ENCODE results near the gene ADK. TPM values are rescaled to one million over a fixed set of nuclear protein-coding genes. Genes with fewer than 3 reads are reported as not detected.
"Not testable (repeated sequence)": the region's sequence is repeated elsewhere in the genome, so short reads cannot be mapped to it uniquely, and the experiment has no call there.

Gene ADK
- total RNA-seq, 1 donor from 2014 or later = 62.0 TPM

DNA sequence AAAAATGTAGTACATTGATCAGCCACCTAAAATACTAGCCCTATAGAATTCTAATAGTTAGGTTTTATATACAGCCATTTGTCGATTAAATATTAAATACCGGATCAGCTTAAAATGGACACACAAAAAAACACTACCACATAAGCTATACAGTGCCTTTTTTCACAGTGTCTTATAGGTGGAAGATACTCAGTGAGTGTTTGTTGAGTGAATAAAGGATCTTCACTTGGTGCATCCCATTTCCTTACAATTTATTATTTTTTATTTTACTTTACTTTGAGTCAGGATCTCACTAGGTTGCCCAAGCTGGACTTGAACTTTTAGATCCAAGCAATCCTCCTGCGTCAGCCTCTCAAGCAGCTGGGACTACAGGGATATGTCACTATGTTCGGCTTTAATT is 340.0 kb downstream of the ADK start:
- H3K27me3 ChIP-seq (ENCODE audit: insufficient read depth, low read length) = no peaks in the 10 kb centered on the region
- no peaks in the 10 kb centered on the region for H3K36me3 ChIP-seq (ENCODE audit: insufficient read depth, low read length)
- H3K79me2 ChIP-seq (ENCODE audit: insufficient read depth, low read length) = no peaks in the 10 kb centered on the region
- no peak overlapping the region for H2AFZ ChIP-seq (ENCODE audit: low read depth, low read length)
- no peak overlapping the region for H3K4me2 ChIP-seq (ENCODE audit: low read length)
- no peak overlapping the region for H3K4me3 ChIP-seq (ENCODE audit: insufficient read depth, low read depth, low read length)
- no peaks in the 10 kb centered on the region for H3K9me3 ChIP-seq (ENCODE audit: insufficient read depth, low read depth, low read length)
- no peak overlapping the region for H3K27ac Mint-ChIP-seq (ENCODE audit: unreplicated experiment)
- H3K36me3 Mint-ChIP-seq (ENCODE audit: low read depth, unreplicated experiment) = no peaks in the 10 kb centered on the region
- H3K9me3 Mint-ChIP-seq (ENCODE audit: unreplicated experiment) = no peaks in the 10 kb centered on the region
- no peak overlapping the region for H3K9ac ChIP-seq (ENCODE audit: low read length)
- TF ChIP-seq, protein P1, sequence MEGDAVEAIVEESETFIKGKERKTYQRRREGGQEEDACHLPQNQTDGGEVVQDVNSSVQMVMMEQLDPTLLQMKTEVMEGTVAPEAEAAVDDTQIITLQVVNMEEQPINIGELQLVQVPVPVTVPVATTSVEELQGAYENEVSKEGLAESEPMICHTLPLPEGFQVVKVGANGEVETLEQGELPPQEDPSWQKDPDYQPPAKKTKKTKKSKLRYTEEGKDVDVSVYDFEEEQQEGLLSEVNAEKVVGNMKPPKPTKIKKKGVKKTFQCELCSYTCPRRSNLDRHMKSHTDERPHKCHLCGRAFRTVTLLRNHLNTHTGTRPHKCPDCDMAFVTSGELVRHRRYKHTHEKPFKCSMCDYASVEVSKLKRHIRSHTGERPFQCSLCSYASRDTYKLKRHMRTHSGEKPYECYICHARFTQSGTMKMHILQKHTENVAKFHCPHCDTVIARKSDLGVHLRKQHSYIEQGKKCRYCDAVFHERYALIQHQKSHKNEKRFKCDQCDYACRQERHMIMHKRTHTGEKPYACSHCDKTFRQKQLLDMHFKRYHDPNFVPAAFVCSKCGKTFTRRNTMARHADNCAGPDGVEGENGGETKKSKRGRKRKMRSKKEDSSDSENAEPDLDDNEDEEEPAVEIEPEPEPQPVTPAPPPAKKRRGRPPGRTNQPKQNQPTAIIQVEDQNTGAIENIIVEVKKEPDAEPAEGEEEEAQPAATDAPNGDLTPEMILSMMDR (IDR thresholded peaks at IDR 0.05; ENCODE audit: insufficient read depth, low read depth, low read length) = no peak
- no peak for TF ChIP-seq EZH2 (IDR thresholded peaks at IDR 0.05; ENCODE audit: insufficient read depth, low read length)
- no peak overlapping the region for H3K4me3 Mint-ChIP-seq (ENCODE audit: unreplicated experiment)
- no peaks in the 10 kb centered on the region for H3K27me3 Mint-ChIP-seq (ENCODE audit: low read depth, unreplicated experiment)
- H4K20me1 ChIP-seq (ENCODE audit: insufficient read depth, low read length) = no peaks in the 10 kb centered on the region
- FAIRE-seq (no peak), DNase-seq (ENCODE audit: low read depth) (no peak)
- no peaks in the 10 kb centered on the region for H3K4me1 Mint-ChIP-seq (ENCODE audit: low read depth, unreplicated experiment)
- H3K4me1 ChIP-seq (ENCODE audit: insufficient read depth, low read length) = no peaks in the 10 kb centered on the region
- no peak overlapping the region for H3K27ac ChIP-seq (ENCODE audit: low read depth, low read length)

DNA sequence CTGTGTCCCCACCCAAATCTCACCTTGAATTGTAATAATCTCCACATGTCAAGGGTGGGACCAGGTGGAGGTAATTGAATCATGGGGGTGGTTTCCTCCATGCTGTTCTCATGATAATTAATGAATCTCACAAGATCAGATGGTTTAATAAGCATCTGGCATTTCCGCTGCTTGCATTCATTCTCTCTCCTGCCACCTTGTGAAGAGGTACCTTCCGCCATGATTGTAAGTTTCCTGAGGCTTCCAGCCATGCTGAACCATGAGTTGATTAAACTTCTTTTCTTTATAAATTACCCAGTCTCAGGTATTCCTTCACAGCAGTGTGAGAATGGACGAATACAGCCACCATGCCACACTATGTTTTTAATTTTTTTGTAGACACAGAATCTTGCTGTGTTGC is 345.3 kb downstream of the ADK start:
- not testable (repeated sequence) for H4K20me1 ChIP-seq (ENCODE audit: insufficient read depth, low read length); H3K4me1 Mint-ChIP-seq (ENCODE audit: low read depth, unreplicated experiment); H3K9me3 Mint-ChIP-seq (ENCODE audit: unreplicated experiment); H3K27me3 Mint-ChIP-seq (ENCODE audit: low read depth, unreplicated experiment); H3K4me3 Mint-ChIP-seq (ENCODE audit: unreplicated experiment); H3K27me3 ChIP-seq (ENCODE audit: insufficient read depth, low read length); H3K36me3 Mint-ChIP-seq (ENCODE audit: low read depth, unreplicated experiment); H3K4me1 ChIP-seq (ENCODE audit: insufficient read depth, low read length); H3K27ac Mint-ChIP-seq (ENCODE audit: unreplicated experiment); H3K9ac ChIP-seq (ENCODE audit: low read length); H3K36me3 ChIP-seq (ENCODE audit: insufficient read depth, low read length); H3K27ac ChIP-seq (ENCODE audit: low read depth, low read length); FAIRE-seq; H3K4me3 ChIP-seq (ENCODE audit: insufficient read depth, low read depth, low read length); H3K79me2 ChIP-seq (ENCODE audit: insufficient read depth, low read length); H3K9me3 ChIP-seq (ENCODE audit: insufficient read depth, low read depth, low read length); DNase-seq (ENCODE audit: low read depth); H2AFZ ChIP-seq (ENCODE audit: low read depth, low read length); H3K4me2 ChIP-seq (ENCODE audit: low read length)

DNA sequence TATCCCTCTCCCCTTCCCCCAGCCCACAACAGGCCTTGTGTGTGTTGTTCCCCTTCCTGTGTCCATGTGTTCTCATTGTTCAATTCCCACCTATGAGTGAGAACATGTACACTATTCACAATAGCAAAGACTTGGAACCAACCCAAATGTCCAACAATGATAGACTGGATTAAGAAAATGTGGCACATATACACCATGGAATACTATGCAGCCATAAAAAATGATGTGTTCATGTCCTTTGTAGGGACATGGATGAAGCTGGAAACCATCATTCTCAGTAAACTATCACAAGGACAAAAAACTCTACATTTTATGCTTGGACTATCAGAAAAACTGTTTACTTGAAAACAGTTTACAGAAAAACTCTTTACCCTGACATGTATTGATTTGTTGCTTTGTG is 347.6 kb downstream of the ADK start:
- not testable (repeated sequence) for H3K79me2 ChIP-seq (ENCODE audit: insufficient read depth, low read length); H3K27me3 ChIP-seq (ENCODE audit: insufficient read depth, low read length); H4K20me1 ChIP-seq (ENCODE audit: insufficient read depth, low read length); H3K4me3 ChIP-seq (ENCODE audit: insufficient read depth, low read depth, low read length); H3K9me3 ChIP-seq (ENCODE audit: insufficient read depth, low read depth, low read length); H3K36me3 Mint-ChIP-seq (ENCODE audit: low read depth, unreplicated experiment); H3K4me3 Mint-ChIP-seq (ENCODE audit: unreplicated experiment); H3K27ac Mint-ChIP-seq (ENCODE audit: unreplicated experiment); DNase-seq (ENCODE audit: low read depth); H3K36me3 ChIP-seq (ENCODE audit: insufficient read depth, low read length); H2AFZ ChIP-seq (ENCODE audit: low read depth, low read length); H3K27ac ChIP-seq (ENCODE audit: low read depth, low read length); H3K4me2 ChIP-seq (ENCODE audit: low read length); H3K27me3 Mint-ChIP-seq (ENCODE audit: low read depth, unreplicated experiment); H3K9ac ChIP-seq (ENCODE audit: low read length); H3K9me3 Mint-ChIP-seq (ENCODE audit: unreplicated experiment); FAIRE-seq
- peaks cover 12% of the 10 kb centered on the region for H3K4me1 Mint-ChIP-seq (ENCODE audit: low read depth, unreplicated experiment)
- peaks cover 24% of the 10 kb centered on the region for H3K4me1 ChIP-seq (ENCODE audit: insufficient read depth, low read length)
